ENCODE data around the gene TMPRSS9.
"Not testable (repeated sequence)": the region's sequence is repeated elsewhere in the genome, so short reads cannot be mapped to it uniquely, and the experiment has no call there.

GRCh38 chr19:2463694-2464093 lies 103.6 kb downstream of the TMPRSS9 start:
- TF ChIP-seq CTCF, POLR2A (IDR thresholded peaks at IDR 0.05): not testable (repeated sequence)

Measured in ovary (tissue), 3 donors.